PC-3 (cell line): ENCODE results near the gene PDE6A. TPM values are rescaled to one million over a fixed set of nuclear protein-coding genes. Genes with fewer than 3 reads are reported as not detected.

Experiments
- ATAC-seq: fragments of 200-7000 bp; cut with Tn5 transposase; 2 replicates; pipeline ENCODE4 v1.9.1; 2020; ENCODE audit warnings: mild to moderate bottlenecking, moderate library complexity
- BruUV-seq: library from RNA; stranded (reverse); fragments of 400-500 nt; replicated peaks from 2 replicates; lab custom pipeline; 2021; lab: Mats Ljungman, UMichigan
- CTCF ChIA-PET: fragments of 300-600 bp; sonication (Branson Sonifier 250); formaldehyde crosslinking; loops from one replicate; lab custom pipeline; 2022; ENCODE audit warnings: antibody characterized with exemption; lab: Charles Lee
- POLR2A ChIA-PET: fragments of 300-600 bp; sonication (Branson Sonifier 250); formaldehyde crosslinking; loops from one replicate; lab custom pipeline; 2022; ENCODE audit warnings: antibody characterized with exemption; ENCODE audit not compliant: unreplicated experiment; lab: Charles Lee
- DNase-seq: peaks from one replicate; pipeline ENCODE4 v3.0.0-alpha.2; 2015
- H2AFZ ChIP-seq: fragments of 300-600 bp; sonication (generic); 2 replicates; pipeline ENCODE4 v1.6.0; 2016; ENCODE audit warnings: antibody characterized with exemption, low read length
- H3F3A ChIP-seq: fragments of 300-600 bp; sonication (generic); one replicate; pipeline ENCODE4 v1.6.0; 2017; ENCODE audit warnings: antibody characterized with exemption, low read length, control low read depth, mild to moderate bottlenecking; ENCODE audit not compliant: unreplicated experiment
- H3K27ac ChIP-seq: fragments of 300-600 bp; sonication (generic); 2 replicates; pipeline ENCODE4 v1.5.1; 2016; ENCODE audit warnings: mild to moderate bottlenecking, low read length
- H3K27me3 ChIP-seq: fragments of 300-600 bp; sonication (generic); 2 replicates; pipeline ENCODE4 v1.6.1; 2016; ENCODE audit warnings: low read length, mixed read lengths
- H3K36me3 ChIP-seq: fragments of 300-600 bp; sonication (generic); 2 replicates; pipeline ENCODE4 v1.6.1; 2016; ENCODE audit warnings: low read depth, mixed run types, low read length, mixed read lengths
- H3K4me1 ChIP-seq: fragments of 300-600 bp; sonication (generic); 2 replicates; pipeline ENCODE4 v1.5.1; 2016; ENCODE audit warnings: low read length; ENCODE audit not compliant: insufficient read depth
- H3K4me2 ChIP-seq: fragments of 300-600 bp; sonication (generic); 2 replicates; pipeline ENCODE4 v1.6.0; 2016; ENCODE audit warnings: low read length
- H3K4me3 ChIP-seq: fragments of 300-600 bp; sonication (generic); 2 replicates; pipeline ENCODE4 v1.5.1; 2016; ENCODE audit warnings: mild to moderate bottlenecking, low read length, mixed read lengths
- H3K79me2 ChIP-seq: fragments of 300-600 bp; sonication (generic); 2 replicates; pipeline ENCODE4 v1.6.1; 2017; ENCODE audit warnings: low read length, mixed read lengths
- H3K9ac ChIP-seq: fragments of 300-600 bp; sonication (generic); 2 replicates; pipeline ENCODE4 v1.6.0; 2016; ENCODE audit warnings: mild to moderate bottlenecking, low read length
- H3K9me2 ChIP-seq: fragments of 300-600 bp; sonication (generic); replicated peaks from 2 replicates; pipeline ENCODE4 v1.6.1; 2016; ENCODE audit warnings: mixed run types, low read length, mixed read lengths
- H3K9me3 ChIP-seq: fragments of 300-600 bp; sonication (generic); 2 replicates; pipeline ENCODE4 v1.6.1; 2016; ENCODE audit warnings: low read length, mixed read lengths
- H4K20me1 ChIP-seq: fragments of 300-600 bp; sonication (generic); 2 replicates; pipeline ENCODE4 v1.6.1; 2016; ENCODE audit warnings: low read length, mixed read lengths
- CTCF ChIP-seq: fragments of 300-600 bp; sonication (generic); conservative IDR thresholded peaks from 2 replicates; pipeline ENCODE4 v1.5.1; 2017; ENCODE audit warnings: antibody characterized with exemption, low read depth, mild to moderate bottlenecking, low read length
- EZH2 ChIP-seq: fragments of 300-600 bp; sonication (generic); IDR thresholded peaks from one replicate; pipeline ENCODE4 v1.6.1; 2017; ENCODE audit warnings: antibody characterized with exemption, mild to moderate bottlenecking, low read length; ENCODE audit not compliant: unreplicated experiment
- EZH2phosphoT487 ChIP-seq: fragments of 300-600 bp; sonication (generic); IDR thresholded peaks from 2 replicates; pipeline ENCODE4 v1.6.1; 2018; ENCODE audit warnings: mild to moderate bottlenecking, antibody characterized with exemption, low read length, borderline replicate concordance
- intact Hi-C: fragments of 100-400 bp; cut with micrococcal nuclease; formaldehyde crosslinking; loops from 2 replicates; pipeline ENCODE4 v1.9.0; 2023
- total RNA-seq: library from RNA; depleted of rRNA; stranded (reverse); fragments of >200 nt; gene quantifications from 2 replicates; pipeline ENCODE4 v1.2.3, GENCODE V29; 2014

The PDE6A gene
- total RNA-seq, 1 experiment from 2014 or later, result not detected

GRCh38 chr5:149827086-149827485, 117.5 kb downstream of the PDE6A start:
- Histone ChIP-seq H3K9me3 (no peaks in the 10 kb centered on the region), H3K4me2 (no peak overlapping the region), H3F3A (no peaks in the 10 kb centered on the region), H4K20me1 (no peaks in the 10 kb centered on the region), H3K9ac (no peak overlapping the region), H3K27ac (no peak overlapping the region), H3K36me3 (no peaks in the 10 kb centered on the region; the same call in 1 of the 2 replicates), H3K79me2 (no peaks in the 10 kb centered on the region), H3K9me2 (no peaks in the 10 kb centered on the region), H3K4me3 (no peak overlapping the region), H2AFZ (no peak overlapping the region), H3K27me3 (no peaks in the 10 kb centered on the region), H3K4me1 (no peaks in the 10 kb centered on the region)
- BruUV-seq, result no TSS peak
- CTCF ChIA-PET, result interaction anchor here (0.6 to 1.6 kb wide), 2 partner anchors 170 to 277 kb away, joined by 4 to 6 read pairs; no protein-coding TSS in a partner anchor
- POLR2A ChIA-PET, result no interaction called here
- intact Hi-C loops, result no loop called here
- no peak for ATAC-seq
- DNase-seq, result no peak
- TF ChIP-seq CTCF, result no peak
- no peak for TF ChIP-seq EZH2phosphoT487
- no peak for TF ChIP-seq EZH2

GRCh38 chr5:149826574-149826973, 118.0 kb downstream of the PDE6A start:
- POLR2A ChIA-PET, result interaction anchor here (0.5 kb wide), 1 partner anchor 148 kb away, joined by 3 read pairs; no protein-coding TSS in a partner anchor

More at GRCh38 chr5:149826574-149826973, 118.0 kb downstream of the PDE6A start:
- ATAC-seq (no peak), DNase-seq (no peak)
- Histone ChIP-seq H3K4me3 (no peak overlapping the region), H3K36me3 (no peaks in the 10 kb centered on the region; the same call in 1 of the 2 replicates), H3F3A (no peaks in the 10 kb centered on the region), H4K20me1 (no peaks in the 10 kb centered on the region), H3K4me1 (no peaks in the 10 kb centered on the region), H3K79me2 (no peaks in the 10 kb centered on the region), H3K9ac (no peak overlapping the region), H3K27me3 (no peaks in the 10 kb centered on the region), H2AFZ (no peak overlapping the region), H3K4me2 (no peak overlapping the region), H3K9me2 (no peaks in the 10 kb centered on the region), H3K27ac (no peak overlapping the region), H3K9me3 (no peaks in the 10 kb centered on the region)
- no peak for TF ChIP-seq CTCF
- CTCF ChIA-PET, result interaction anchor here (0.6 kb wide), 1 partner anchor 277 kb away, joined by 4 read pairs; no protein-coding TSS in a partner anchor
- BruUV-seq, result no TSS peak
- intact Hi-C loops, result no loop called here
